ENCODE data around the gene POM121C.
A peak's percentile ranks its signal among the peaks of the same experiment; 100 is the strongest.
"Not testable (repeated sequence)": the region's sequence is repeated elsewhere in the genome, so short reads cannot be mapped to it uniquely, and the experiment has no call there.

Gene POM121C

DNA sequence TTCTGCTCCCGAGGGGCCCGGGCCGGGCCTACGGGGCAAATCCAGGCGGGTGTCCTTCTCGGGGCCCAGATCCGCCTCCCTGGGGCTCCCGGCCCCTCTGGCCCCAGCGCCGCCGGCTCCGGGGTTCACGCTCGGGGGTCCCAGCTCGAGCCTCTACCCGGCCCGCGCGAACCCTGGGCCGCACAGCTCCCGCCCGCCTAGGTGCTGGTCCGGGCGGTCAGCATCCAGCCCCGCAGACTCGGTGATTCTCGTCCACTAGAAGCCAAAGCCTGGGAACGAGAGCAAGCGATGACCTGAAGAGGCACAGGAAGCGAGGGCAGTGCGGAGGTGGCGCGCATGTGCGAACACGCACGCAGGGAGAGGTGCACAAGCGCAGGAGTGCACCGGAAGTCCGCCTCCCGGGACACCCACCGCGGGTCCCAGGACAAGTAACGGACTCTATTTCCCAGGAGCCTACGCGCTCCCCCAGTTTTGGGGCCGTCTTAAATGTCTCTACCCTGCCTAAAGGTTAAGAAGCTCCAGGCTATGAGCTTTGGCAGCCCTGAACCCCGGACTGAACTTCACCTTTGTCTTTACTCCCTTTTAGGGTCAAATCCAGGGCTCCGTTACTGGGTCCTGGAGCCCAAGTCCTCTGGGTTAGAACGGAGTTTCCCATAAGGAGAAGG is at the start of gene POM121C:
Gene POM121C, minus strand, starts transcription at position 321 of the 665 bp plus-strand sequence. CDS start 44,803 bp downstream, outside the sequence.
- H3K27ac ChIP-seq (ENCODE audit: extremely low read depth, low read depth, low read length), result peak within 1 kb of the TSS; percentile 77

More for the DNA sequence above, at the start of gene POM121C:
- POLR2A ChIA-PET; H3K9me3 ChIP-seq (ENCODE audit: control insufficient read depth, insufficient read depth, low read depth, low read length); H3K36me3 ChIP-seq (ENCODE audit: control insufficient read depth in 2 of 2, insufficient read depth in 1 of 2, low read length in 2 of 2); CTCF ChIA-PET; H3K4me1 ChIP-seq (ENCODE audit: control insufficient read depth, insufficient read depth, low read length): not testable (repeated sequence)
- 0 out of 2 replicates have a peak, but pooled peaks have one; percentile 17 for TF ChIP-seq ZXDB (tag by site-specific recombination; IDR thresholded peaks at IDR 0.05)
- peak; percentile 60; the same call in 1 of the 2 replicates for TF ChIP-seq ZNF76 (tag by site-specific recombination; IDR thresholded peaks at IDR 0.05; ENCODE audit: borderline replicate concordance, low read depth)
- TF ChIP-seq, protein P1, sequence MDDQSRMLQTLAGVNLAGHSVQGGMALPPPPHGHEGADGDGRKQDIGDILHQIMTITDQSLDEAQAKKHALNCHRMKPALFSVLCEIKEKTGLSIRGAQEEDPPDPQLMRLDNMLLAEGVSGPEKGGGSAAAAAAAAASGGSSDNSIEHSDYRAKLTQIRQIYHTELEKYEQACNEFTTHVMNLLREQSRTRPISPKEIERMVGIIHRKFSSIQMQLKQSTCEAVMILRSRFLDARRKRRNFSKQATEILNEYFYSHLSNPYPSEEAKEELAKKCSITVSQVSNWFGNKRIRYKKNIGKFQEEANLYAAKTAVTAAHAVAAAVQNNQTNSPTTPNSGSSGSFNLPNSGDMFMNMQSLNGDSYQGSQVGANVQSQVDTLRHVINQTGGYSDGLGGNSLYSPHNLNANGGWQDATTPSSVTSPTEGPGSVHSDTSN (CRISPR knock-in tag; IDR thresholded peaks at IDR 0.05), result 0 out of 2 replicates have a peak, but pooled peaks have one; percentile 29
- peak; percentile 13; the same call in 1 of the 2 replicates for TF ChIP-seq GLIS1 (tag by site-specific recombination; IDR thresholded peaks at IDR 0.05)
- peak; percentile 97 for TF ChIP-seq ZBTB48 (tag by site-specific recombination; IDR thresholded peaks at IDR 0.05)
- TF ChIP-seq, protein P2, sequence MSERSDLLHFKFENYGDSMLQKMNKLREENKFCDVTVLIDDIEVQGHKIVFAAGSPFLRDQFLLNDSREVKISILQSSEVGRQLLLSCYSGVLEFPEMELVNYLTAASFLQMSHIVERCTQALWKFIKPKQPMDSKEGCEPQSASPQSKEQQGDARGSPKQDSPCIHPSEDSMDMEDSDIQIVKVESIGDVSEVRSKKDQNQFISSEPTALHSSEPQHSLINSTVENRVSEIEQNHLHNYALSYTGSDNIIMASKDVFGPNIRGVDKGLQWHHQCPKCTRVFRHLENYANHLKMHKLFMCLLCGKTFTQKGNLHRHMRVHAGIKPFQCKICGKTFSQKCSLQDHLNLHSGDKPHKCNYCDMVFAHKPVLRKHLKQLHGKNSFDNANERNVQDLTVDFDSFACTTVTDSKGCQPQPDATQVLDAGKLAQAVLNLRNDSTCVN (tag by site-specific recombination; optimal IDR thresholded peaks at IDR 0.05), result peak; percentile 90
- TF ChIP-seq GLIS2 (tag by site-specific recombination; IDR thresholded peaks at IDR 0.05), result 0 out of 2 replicates have a peak, but pooled peaks have one; percentile 37
- TF ChIP-seq SP2 (tag by site-specific recombination; IDR thresholded peaks at IDR 0.05), result peak; percentile 68
- peak; percentile 85 for TF ChIP-seq ZBTB20 (tag by site-specific recombination; IDR thresholded peaks at IDR 0.05)
- TF ChIP-seq EGR2 (tag by site-specific recombination; IDR thresholded peaks at IDR 0.05; ENCODE audit: low read depth), result peak; percentile 37; the same call in 1 of the 2 replicates
- TF ChIP-seq, protein P3, sequence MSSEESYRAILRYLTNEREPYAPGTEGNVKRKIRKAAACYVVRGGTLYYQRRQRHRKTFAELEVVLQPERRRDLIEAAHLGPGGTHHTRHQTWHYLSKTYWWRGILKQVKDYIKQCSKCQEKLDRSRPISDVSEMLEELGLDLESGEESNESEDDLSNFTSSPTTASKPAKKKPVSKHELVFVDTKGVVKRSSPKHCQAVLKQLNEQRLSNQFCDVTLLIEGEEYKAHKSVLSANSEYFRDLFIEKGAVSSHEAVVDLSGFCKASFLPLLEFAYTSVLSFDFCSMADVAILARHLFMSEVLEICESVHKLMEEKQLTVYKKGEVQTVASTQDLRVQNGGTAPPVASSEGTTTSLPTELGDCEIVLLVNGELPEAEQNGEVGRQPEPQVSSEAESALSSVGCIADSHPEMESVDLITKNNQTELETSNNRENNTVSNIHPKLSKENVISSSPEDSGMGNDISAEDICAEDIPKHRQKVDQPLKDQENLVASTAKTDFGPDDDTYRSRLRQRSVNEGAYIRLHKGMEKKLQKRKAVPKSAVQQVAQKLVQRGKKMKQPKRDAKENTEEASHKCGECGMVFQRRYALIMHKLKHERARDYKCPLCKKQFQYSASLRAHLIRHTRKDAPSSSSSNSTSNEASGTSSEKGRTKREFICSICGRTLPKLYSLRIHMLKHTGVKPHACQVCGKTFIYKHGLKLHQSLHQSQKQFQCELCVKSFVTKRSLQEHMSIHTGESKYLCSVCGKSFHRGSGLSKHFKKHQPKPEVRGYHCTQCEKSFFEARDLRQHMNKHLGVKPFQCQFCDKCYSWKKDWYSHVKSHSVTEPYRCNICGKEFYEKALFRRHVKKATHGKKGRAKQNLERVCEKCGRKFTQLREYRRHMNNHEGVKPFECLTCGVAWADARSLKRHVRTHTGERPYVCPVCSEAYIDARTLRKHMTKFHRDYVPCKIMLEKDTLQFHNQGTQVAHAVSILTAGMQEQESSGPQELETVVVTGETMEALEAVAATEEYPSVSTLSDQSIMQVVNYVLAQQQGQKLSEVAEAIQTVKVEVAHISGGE (tag by site-specific recombination; conservative IDR thresholded peaks at IDR 0.05; ENCODE audit: low read depth), result peak; percentile 91
- TF ChIP-seq, protein P4, sequence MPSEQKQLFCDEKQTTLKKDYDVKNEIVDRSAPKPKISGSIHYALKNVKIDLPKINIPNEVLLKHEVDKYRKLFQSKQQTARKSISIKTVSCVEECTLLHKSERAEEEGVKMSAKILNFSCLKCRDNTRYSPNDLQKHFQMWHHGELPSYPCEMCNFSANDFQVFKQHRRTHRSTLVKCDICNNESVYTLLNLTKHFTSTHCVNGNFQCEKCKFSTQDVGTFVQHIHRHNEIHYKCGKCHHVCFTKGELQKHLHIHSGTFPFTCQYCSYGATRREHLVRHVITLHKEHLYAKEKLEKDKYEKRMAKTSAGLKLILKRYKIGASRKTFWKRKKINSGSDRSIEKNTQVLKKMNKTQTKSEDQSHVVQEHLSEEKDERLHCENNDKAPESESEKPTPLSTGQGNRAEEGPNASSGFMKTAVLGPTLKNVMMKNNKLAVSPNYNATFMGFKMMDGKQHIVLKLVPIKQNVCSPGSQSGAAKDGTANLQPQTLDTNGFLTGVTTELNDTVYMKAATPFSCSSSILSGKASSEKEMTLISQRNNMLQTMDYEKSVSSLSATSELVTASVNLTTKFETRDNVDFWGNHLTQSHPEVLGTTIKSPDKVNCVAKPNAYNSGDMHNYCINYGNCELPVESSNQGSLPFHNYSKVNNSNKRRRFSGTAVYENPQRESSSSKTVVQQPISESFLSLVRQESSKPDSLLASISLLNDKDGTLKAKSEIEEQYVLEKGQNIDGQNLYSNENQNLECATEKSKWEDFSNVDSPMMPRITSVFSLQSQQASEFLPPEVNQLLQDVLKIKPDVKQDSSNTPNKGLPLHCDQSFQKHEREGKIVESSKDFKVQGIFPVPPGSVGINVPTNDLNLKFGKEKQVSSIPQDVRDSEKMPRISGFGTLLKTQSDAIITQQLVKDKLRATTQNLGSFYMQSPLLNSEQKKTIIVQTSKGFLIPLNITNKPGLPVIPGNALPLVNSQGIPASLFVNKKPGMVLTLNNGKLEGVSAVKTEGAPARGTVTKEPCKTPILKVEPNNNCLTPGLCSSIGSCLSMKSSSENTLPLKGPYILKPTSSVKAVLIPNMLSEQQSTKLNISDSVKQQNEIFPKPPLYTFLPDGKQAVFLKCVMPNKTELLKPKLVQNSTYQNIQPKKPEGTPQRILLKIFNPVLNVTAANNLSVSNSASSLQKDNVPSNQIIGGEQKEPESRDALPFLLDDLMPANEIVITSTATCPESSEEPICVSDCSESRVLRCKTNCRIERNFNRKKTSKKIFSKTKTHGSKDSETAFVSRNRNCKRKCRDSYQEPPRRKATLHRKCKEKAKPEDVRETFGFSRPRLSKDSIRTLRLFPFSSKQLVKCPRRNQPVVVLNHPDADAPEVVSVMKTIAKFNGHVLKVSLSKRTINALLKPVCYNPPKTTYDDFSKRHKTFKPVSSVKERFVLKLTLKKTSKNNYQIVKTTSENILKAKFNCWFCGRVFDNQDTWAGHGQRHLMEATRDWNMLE (tag by site-specific recombination; conservative IDR thresholded peaks at IDR 0.05; ENCODE audit: low read depth), result 0 out of 2 replicates have a peak, but pooled peaks have one; percentile 26
- TF ChIP-seq ZBTB17 (tag by site-specific recombination; IDR thresholded peaks at IDR 0.05), result peak; percentile 55; the same call in 1 of the 2 replicates
- peak; percentile 59 for TF ChIP-seq ZNF335 (tag by site-specific recombination; conservative IDR thresholded peaks at IDR 0.05)
- TF ChIP-seq WT1 (tag by site-specific recombination; IDR thresholded peaks at IDR 0.05), result 0 out of 2 replicates have a peak, but pooled peaks have one; percentile 14
- TF ChIP-seq ZNF501 (tag by site-specific recombination; IDR thresholded peaks at IDR 0.05), result 0 out of 2 replicates have a peak, but pooled peaks have one; percentile 23
- H3K4me3 ChIP-seq (ENCODE audit: low read depth, low read length), result peak within 1 kb of the TSS; percentile 77

Data from HEK293 (cell line).